IPS-18a (cell line): ENCODE measurements around the gene HOXB1.
A peak's percentile ranks its signal among the peaks of the same experiment; 100 is the strongest.

Experiments used
- H3K27ac ChIP-seq: one replicate; pipeline ENCODE4 v1.5.1; 2013; ENCODE audit warnings: low read length
- H3K27me3 ChIP-seq: one replicate; pipeline ENCODE4 v1.6.1; 2013; ENCODE audit warnings: mild to moderate bottlenecking, low read length; ENCODE audit not compliant: control insufficient read depth, insufficient read depth
- H3K36me3 ChIP-seq: one replicate; pipeline ENCODE4 v1.6.1; 2013; ENCODE audit warnings: low read depth, low read length; ENCODE audit not compliant: control insufficient read depth
- H3K4me1 ChIP-seq: one replicate; pipeline ENCODE4 v1.6.1; 2013; ENCODE audit warnings: low read depth, low read length; ENCODE audit not compliant: control insufficient read depth
- H3K4me3 ChIP-seq: one replicate; pipeline ENCODE4 v1.5.1; 2013; ENCODE audit warnings: low read length
- H3K9ac ChIP-seq: one replicate; pipeline ENCODE4 v1.6.1; 2013; ENCODE audit warnings: mild to moderate bottlenecking, low read length, moderate library complexity
- H3K9me3 ChIP-seq: one replicate; pipeline ENCODE4 v1.6.1; 2013; ENCODE audit warnings: low read depth, low read length; ENCODE audit not compliant: control insufficient read depth

HOXB1 gene

DNA sequence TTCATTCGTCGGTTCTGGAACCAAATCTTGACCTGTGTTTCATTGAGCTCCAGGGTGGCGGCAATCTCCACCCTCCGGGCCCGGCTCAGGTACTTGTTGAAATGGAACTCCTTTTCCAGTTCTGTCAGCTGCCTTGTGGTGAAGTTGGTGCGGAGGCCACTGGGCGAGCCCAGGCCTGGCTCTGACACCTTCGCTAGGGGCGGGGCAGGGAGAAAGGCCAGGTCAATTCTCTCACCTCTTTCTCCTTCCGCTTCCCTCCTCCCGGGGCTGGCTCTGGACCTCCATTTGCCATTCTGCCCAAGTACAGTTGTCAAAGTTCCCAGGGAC, 1.2 kb downstream of the HOXB1 start:
- Histone ChIP-seq H3K27ac (no peak overlapping the region), H3K4me1 (peaks cover 31% of the 10 kb centered on the region), H3K36me3 (no peaks in the 10 kb centered on the region), H3K27me3 (peaks cover 100% of the 10 kb centered on the region), H3K4me3 (peak overlapping the region; percentile 41), H3K9me3 (no peaks in the 10 kb centered on the region), H3K9ac (no peak overlapping the region)

DNA sequence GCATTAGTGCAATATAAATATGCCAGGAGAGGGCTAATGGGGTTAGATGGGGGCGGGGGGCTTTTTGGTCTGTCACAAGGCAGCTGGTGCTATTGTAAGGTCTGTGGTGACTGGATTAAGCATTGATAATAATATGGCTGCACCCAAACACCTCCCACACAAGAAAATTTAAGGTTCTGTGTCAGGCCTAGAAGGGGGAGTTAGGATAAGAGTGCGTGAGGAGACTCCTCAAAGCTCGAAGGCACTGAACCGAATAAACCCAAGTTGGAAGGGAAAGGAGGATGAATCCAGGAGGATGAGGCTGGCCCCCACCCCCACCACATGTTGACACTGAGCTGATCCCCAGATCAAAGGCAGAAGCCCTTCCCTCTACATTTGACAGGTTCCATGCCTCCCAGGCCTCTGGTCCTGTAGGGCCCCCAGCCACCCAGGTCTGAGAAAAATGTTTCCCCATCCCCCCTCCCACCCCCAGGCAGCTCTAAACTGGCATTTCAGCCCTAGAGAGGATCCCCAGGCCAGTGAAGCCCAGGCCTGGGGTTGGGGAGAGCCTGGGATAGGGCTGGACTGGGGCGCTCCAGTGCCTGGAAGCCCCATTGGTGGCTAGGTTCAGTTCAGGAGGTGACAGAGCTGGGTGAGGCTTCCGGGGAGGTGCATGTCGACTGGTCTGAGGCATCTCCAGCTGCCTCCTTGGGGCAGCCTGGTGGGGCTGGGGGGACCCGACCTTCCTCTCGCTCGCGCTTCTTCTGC, 1.7 kb downstream of the HOXB1 start:
- Histone ChIP-seq H3K36me3 (no peaks in the 10 kb centered on the region), H3K4me3 (no peak overlapping the region), H3K9ac (no peak overlapping the region), H3K27ac (no peak overlapping the region), H3K27me3 (peaks cover 100% of the 10 kb centered on the region), H3K9me3 (no peaks in the 10 kb centered on the region), H3K4me1 (peaks cover 31% of the 10 kb centered on the region)

DNA sequence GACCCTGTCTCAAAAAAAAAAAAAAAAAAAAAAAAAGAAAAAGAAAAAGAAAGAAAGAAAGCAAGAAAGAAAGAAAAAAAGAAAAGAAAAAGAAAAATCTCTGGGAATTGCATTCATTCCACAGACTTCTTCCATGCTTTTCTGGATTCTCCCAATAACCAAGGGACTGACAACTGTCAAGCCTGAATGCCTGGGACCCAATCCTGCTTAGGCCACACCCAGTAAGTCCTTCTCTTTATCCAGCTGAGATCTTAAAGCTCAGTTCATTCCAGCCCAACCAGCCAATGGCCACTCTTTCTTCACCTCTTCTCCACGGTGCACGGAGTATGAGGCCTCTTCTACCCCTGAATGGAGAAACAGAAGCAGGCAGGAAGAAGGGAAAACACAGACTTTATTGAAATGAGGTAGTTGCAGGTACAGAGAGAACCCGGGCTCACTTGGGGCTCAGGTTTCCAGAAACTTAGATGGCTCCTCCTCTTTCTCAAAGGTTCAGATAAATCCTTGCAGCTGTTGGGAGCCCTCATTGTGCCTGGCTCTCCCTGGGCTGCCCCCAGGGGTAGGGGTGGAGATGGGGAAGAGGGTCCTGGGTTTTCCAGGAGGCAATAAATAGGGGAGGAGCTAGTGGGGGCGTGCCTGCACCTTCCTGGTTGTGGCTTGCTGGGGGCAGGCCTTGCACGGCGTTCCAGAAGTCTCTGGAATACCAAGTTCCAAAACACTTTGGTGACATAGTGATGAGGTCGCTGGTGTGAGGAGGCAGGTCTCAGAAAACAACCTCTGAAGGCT, 2.5 kb downstream of the HOXB1 start:
- no peak overlapping the region for H3K4me3 ChIP-seq
- peaks cover 31% of the 10 kb centered on the region for H3K4me1 ChIP-seq
- H3K36me3 ChIP-seq = no peaks in the 10 kb centered on the region
- no peak overlapping the region for H3K9ac ChIP-seq
- H3K9me3 ChIP-seq = no peaks in the 10 kb centered on the region
- peaks cover 100% of the 10 kb centered on the region for H3K27me3 ChIP-seq
- no peak overlapping the region for H3K27ac ChIP-seq

- Histone ChIP-seq H3K9ac (no peak overlapping the region), H3K27me3 (peaks cover 100% of the 10 kb centered on the region), H3K4me1 (peaks cover 31% of the 10 kb centered on the region), H3K4me3 (peak overlapping the region; percentile 30), H3K9me3 (no peaks in the 10 kb centered on the region), H3K36me3 (no peaks in the 10 kb centered on the region), H3K27ac (no peak overlapping the region)
Measured at GRCh38 chr17:48527547-48527932, 3.3 kb downstream of the HOXB1 start.

DNA sequence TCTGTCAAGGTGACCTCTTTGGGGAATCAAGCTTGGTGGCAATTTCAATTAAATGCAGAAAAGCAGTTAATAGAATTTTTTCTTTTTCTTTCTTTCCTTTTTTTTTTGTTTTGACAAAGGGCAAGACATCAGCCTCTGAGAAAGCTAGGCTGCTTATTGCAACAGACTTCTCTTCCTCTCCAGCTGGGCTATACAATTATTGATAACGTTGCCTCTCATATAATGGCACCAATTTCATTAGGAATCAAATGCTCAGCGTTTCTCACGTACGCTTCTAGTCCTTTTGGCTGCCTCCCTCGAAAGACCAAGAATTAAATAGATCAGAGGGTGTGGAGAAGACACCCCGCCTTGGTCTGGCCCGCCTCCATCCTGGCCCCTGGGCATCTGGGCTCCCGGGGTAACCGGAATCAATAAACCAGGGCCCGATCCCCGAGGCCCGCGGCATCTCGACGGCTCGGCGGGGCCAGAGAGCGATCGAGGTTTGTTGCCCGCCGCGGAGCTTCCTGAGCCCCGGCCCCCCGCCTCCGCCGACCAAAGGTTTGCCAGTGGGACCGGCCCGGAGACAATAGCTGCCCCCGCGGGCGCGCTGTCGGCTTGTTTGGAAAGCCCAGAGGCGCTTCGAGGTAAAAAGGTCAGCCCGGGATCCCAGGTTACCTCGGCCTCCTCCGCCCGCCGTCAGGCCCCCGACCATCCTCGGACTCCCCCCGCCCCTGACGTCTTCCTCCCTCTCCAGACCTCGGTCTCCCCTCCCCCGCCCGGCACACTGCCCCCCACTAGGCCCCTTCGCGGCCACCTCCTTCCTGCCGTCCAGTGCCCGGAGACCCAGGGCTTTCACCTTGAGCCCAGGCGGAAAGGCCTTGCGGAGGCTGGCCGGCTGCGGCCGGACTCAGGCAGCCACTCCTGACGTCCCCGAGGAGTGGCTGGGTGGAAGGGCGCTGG, 3.9 kb downstream of the HOXB1 start:
- Histone ChIP-seq H3K27me3 (peaks cover 100% of the 10 kb centered on the region), H3K27ac (no peak overlapping the region), H3K9me3 (no peaks in the 10 kb centered on the region), H3K36me3 (no peaks in the 10 kb centered on the region), H3K4me3 (peak overlapping the region; percentile 30), H3K9ac (no peak overlapping the region), H3K4me1 (peaks cover 34% of the 10 kb centered on the region)

GRCh38 chr17:48523010-48523409, 7.8 kb downstream of the HOXB1 start:
- no peaks in the 10 kb centered on the region for H3K36me3 ChIP-seq
- no peak overlapping the region for H3K9ac ChIP-seq
- H3K27me3 ChIP-seq = peaks cover 83% of the 10 kb centered on the region
- no peak overlapping the region for H3K27ac ChIP-seq
- H3K4me1 ChIP-seq = peaks cover 16% of the 10 kb centered on the region
- H3K4me3 ChIP-seq = no peak overlapping the region
- no peaks in the 10 kb centered on the region for H3K9me3 ChIP-seq

DNA sequence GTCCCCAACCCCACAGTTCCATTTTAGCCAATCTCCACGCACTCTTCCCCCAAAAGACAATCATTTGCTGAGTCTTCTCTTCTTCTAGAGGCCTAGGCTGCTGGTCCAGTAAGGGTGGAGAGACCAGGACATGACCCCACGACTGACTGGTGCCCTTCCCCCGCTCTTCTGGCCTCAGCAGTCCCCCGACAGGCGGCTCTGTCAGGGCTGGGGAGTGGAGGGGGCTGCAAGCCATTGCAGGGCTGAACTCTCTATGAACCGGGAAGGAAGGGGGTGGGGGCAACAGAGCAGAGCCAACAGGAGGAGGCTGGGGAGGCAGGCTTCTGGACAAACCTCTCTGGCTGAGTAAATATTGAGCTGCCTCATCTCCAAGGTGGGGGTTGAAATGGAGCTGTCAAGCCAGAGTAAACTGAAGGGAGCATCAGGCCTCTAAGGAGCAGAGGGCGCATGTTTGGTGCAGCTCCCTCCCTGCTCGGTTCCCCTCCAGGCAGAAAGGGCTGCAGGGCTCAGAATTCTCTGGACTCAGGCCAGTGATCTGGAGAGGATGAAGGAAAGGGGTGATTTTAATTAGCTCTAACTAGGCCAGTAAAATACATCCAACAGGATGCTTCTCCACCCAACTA, 8.7 kb downstream of the HOXB1 start:
- peaks cover 80% of the 10 kb centered on the region for H3K27me3 ChIP-seq

GRCh38 chr17:48520631-48521079, 10.2 kb downstream of the HOXB1 start:
- Histone ChIP-seq H3K9ac (no peak overlapping the region), H3K36me3 (no peaks in the 10 kb centered on the region), H3K9me3 (no peaks in the 10 kb centered on the region), H3K4me3 (no peak overlapping the region), H3K4me1 (peaks cover 11% of the 10 kb centered on the region), H3K27me3 (peaks cover 65% of the 10 kb centered on the region), H3K27ac (no peak overlapping the region)

More for the DNA sequence above, 8.7 kb downstream of the HOXB1 start:
- Histone ChIP-seq H3K4me1 (peaks cover 16% of the 10 kb centered on the region), H3K36me3 (no peaks in the 10 kb centered on the region), H3K27ac (no peak overlapping the region), H3K9me3 (no peaks in the 10 kb centered on the region), H3K9ac (no peak overlapping the region), H3K4me3 (no peak overlapping the region)

GRCh38 chr17:48519427-48519826, 11.4 kb downstream of the HOXB1 start:
- no peaks in the 10 kb centered on the region for H3K9me3 ChIP-seq
- H3K27me3 ChIP-seq = peaks cover 63% of the 10 kb centered on the region
- H3K36me3 ChIP-seq = no peaks in the 10 kb centered on the region
- H3K9ac ChIP-seq = no peak overlapping the region
- H3K27ac ChIP-seq = no peak overlapping the region
- no peak overlapping the region for H3K4me3 ChIP-seq
- H3K4me1 ChIP-seq = peaks cover 11% of the 10 kb centered on the region

- peaks cover 10% of the 10 kb centered on the region for H3K4me1 ChIP-seq
- peaks cover 60% of the 10 kb centered on the region for H3K27me3 ChIP-seq
- no peak overlapping the region for H3K4me3 ChIP-seq
- H3K9ac ChIP-seq = no peak overlapping the region
- no peak overlapping the region for H3K27ac ChIP-seq
- no peaks in the 10 kb centered on the region for H3K36me3 ChIP-seq
- no peaks in the 10 kb centered on the region for H3K9me3 ChIP-seq
Measured at GRCh38 chr17:48517478-48517877, 13.3 kb downstream of the HOXB1 start.
